Colonic mucosa (tissue), 4 donors: Measurements from ENCODE around the gene KRT73. TPM values are rescaled to one million over a fixed set of nuclear protein-coding genes. Genes with fewer than 3 reads are reported as not detected.

Experiments used
- DNase-seq: peaks from one replicate; pipeline ENCODE4 v3.0.0-alpha.2; 2020
- H3K27ac ChIP-seq: fragments of 200-600 bp; one replicate; pipeline ENCODE4 v1.8.0; 2021
- H3K27me3 ChIP-seq: fragments of 200-600 bp; one replicate; pipeline ENCODE4 v1.8.0; 2021
- H3K36me3 ChIP-seq: fragments of 200-600 bp; one replicate; pipeline ENCODE4 v1.8.0; 2021
- H3K4me1 ChIP-seq: fragments of 200-600 bp; one replicate; pipeline ENCODE4 v1.8.0; 2021; ENCODE audit warnings: mild to moderate bottlenecking
- H3K4me3 ChIP-seq: fragments of 200-600 bp; one replicate; pipeline ENCODE4 v1.8.0; 2021
- H3K9ac ChIP-seq, 2 donors: one replicate each; pipeline ENCODE4 v1.7.0; 2013; ENCODE audit warnings: control low read depth in 2 of 2, low read depth in 2 of 2, low read length in 2 of 2
- H3K9me3 ChIP-seq: fragments of 200-600 bp; one replicate; pipeline ENCODE4 v1.8.0; 2021
- intact Hi-C: fragments of 100-400 bp; cut with DNase I; formaldehyde crosslinking; loops from one replicate; pipeline ENCODE4 v1.14.1; 2022
- total RNA-seq, 2 donors: library from RNA; stranded (reverse); fragmentation: NEBNext Ultra II Directional in 1 of 2; extraction: Animal tissue kit (Norgen Biotek cat#: 25700) in 1 of 2; gene quantifications; one replicate each; pipeline ENCODE4 v1.2.1, GENCODE V29; 2021
- TF ChIP-seq, protein P1 (sequence below): fragments of 200-600 bp; IDR thresholded peaks from one replicate; pipeline ENCODE4 v1.8.0; 2022; ENCODE audit warnings: antibody characterized with exemption, mild to moderate bottlenecking
- donor health status: healthy.
- donor health status: DM: no; HTN: no; CAD: no.
- donor health status: DM: no; HTN: no; CAD: no.

Gene KRT73
- total RNA-seq, 2 donors from 2014 or later: not detected

DNA sequence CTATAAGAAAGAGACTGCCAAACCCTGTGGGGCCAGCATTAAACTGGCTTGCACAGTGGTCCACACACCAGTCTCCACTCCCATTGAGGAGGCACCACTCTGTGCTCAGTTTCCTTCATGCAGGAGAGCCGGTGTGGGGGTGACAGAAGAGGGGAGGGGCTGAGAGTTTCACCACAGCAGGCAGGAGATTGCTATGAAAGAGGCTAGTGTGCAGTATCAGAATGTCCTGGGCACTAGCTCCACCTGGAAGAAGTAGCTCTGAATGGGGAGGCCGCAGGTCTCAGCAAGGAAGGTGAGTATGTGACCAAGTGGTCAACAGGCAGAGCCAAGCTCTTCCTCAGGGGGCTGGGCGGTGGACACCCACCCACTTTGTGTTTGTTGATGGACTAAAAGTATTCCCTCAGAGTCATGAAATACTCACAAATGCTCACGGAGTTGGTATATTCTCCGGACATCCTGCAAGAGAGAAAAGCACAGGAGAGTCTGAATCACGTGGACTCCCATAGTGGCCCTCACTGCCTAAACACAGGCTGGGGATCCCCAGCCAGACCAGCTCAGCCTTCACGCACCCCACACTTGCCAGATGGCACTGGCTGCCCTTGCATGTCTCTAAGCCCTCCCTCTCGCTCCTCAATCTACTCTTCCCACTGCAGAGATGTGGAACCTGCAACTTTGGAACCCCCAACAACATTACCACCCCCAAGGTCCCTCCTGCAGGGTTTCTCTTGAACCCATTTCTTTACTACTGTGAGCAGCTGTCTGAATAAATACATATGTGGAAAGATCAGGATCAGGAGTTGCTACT is 9.3 kb downstream of the KRT73 start:
- no peaks in the 10 kb centered on the region for H3K9me3 ChIP-seq
- H3K36me3 ChIP-seq: no peaks in the 10 kb centered on the region
- no peaks in the 10 kb centered on the region for H3K4me1 ChIP-seq
- no peak overlapping the region for H3K27ac ChIP-seq
- TF ChIP-seq, protein P1, sequence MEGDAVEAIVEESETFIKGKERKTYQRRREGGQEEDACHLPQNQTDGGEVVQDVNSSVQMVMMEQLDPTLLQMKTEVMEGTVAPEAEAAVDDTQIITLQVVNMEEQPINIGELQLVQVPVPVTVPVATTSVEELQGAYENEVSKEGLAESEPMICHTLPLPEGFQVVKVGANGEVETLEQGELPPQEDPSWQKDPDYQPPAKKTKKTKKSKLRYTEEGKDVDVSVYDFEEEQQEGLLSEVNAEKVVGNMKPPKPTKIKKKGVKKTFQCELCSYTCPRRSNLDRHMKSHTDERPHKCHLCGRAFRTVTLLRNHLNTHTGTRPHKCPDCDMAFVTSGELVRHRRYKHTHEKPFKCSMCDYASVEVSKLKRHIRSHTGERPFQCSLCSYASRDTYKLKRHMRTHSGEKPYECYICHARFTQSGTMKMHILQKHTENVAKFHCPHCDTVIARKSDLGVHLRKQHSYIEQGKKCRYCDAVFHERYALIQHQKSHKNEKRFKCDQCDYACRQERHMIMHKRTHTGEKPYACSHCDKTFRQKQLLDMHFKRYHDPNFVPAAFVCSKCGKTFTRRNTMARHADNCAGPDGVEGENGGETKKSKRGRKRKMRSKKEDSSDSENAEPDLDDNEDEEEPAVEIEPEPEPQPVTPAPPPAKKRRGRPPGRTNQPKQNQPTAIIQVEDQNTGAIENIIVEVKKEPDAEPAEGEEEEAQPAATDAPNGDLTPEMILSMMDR: no peak
- no peak for DNase-seq
- intact Hi-C loops: no loop called here
- H3K27me3 ChIP-seq: no peaks in the 10 kb centered on the region
- no peak overlapping the region for H3K9ac ChIP-seq
- no peak overlapping the region for H3K4me3 ChIP-seq

DNA sequence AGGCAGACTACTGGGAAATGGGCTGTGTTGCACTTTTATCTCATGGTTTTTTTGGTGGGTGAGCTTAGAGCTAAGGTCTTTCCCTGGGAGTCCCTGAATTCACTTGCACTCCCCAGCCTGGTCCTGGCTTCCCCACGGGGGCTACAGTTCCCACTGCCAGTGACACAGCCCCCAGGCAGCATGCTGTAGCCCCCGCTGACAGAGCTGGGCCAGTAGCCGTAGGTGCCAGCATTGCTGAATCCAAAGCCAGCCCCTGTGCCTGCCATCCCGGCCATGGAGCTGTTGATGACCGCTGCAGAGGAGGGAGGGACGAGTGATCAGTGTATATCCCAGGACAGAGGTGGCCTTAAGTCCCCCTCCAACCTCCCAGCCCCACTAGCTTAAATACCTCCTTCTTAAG is 10.2 kb downstream of the KRT73 start:
- Histone ChIP-seq H3K27ac (no peak overlapping the region), H3K27me3 (no peaks in the 10 kb centered on the region), H3K9me3 (no peaks in the 10 kb centered on the region), H3K4me1 (no peaks in the 10 kb centered on the region), H3K9ac (no peak overlapping the region), H3K36me3 (no peaks in the 10 kb centered on the region), H3K4me3 (no peak overlapping the region)
- intact Hi-C loops: no loop called here
- TF ChIP-seq, protein P1: no peak
- DNase-seq: no peak

DNA sequence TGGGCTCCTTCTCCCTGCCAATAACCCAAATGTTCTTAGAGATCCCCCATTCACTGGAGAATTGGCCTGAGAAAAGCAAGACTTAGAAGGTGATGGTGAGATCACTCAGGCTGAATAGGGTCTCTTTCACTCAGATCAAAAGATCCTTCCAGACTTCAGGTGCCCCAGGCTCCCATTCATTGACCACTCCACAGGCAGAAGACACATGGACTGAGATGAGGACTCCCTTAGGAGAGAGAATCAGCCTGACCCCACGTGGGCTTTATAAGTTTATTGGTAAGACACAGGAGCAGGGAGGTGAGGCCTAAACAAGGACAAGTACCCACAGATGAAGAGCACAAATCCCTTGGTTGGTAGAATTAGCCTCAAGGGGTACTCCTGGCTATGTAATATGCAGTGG is 11.0 kb downstream of the KRT73 start:
- no peak for DNase-seq
- no peak overlapping the region for H3K9ac ChIP-seq
- H3K9me3 ChIP-seq: no peaks in the 10 kb centered on the region
- H3K4me1 ChIP-seq: no peaks in the 10 kb centered on the region
- H3K36me3 ChIP-seq: no peaks in the 10 kb centered on the region
- intact Hi-C loops: no loop called here
- H3K27me3 ChIP-seq: no peaks in the 10 kb centered on the region
- H3K27ac ChIP-seq: no peak overlapping the region
- no peak overlapping the region for H3K4me3 ChIP-seq
- TF ChIP-seq, protein P1: no peak

DNA sequence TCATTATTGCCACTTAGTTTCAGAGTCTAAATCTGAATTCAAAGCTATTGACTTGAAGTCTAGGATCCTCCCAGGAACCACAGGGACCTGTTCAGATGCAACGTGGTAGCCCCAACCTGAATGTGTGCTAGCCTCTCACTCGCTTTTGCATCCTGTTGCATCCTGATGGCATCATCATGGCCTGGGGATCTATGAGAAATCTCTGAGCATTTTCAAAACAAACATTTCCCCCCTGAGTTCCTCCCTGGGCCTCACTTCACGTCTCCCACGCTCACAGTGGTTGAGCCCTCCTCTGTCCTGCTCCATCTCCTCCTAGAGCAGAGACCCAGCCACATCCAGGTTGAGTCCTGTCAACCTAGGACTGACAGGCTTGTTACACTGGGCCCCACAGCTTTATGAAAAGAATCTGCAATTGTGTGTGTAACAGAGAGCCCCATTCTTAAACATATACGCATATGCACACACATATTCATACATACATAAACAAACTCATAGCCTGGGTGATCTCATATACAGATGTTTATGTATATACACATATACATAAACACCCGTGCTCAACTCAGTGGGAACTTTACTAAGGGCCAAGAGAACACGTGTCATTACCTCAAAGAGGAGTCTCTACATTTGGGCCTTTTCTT is 11.7 kb downstream of the KRT73 start:
- no peak for DNase-seq
- H3K4me1 ChIP-seq: no peaks in the 10 kb centered on the region
- no peaks in the 10 kb centered on the region for H3K27me3 ChIP-seq
- no peak overlapping the region for H3K9ac ChIP-seq
- H3K27ac ChIP-seq: no peak overlapping the region
- intact Hi-C loops: no loop called here
- H3K36me3 ChIP-seq: no peaks in the 10 kb centered on the region
- H3K9me3 ChIP-seq: no peaks in the 10 kb centered on the region
- TF ChIP-seq, protein P1: no peak
- no peak overlapping the region for H3K4me3 ChIP-seq

DNA sequence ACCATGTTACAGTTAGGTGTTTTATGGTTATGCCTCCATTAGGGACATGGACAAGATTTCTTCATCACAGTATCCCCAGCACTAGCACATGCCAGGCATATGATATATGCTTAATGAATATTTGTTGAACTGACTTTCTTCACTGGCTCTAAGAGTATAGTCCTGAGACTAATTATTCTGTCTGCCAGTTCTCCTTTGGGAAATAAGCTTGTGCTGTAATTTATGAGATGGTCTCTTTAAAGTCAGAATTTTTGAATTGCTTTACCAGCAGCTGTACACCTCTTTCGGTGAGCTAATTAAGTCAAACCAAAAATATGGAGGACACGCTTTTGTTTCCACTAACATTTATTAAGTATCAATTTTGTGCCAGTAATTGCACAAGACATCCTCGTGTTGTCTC is 12.3 kb downstream of the KRT73 start:
- Histone ChIP-seq H3K27ac (no peak overlapping the region), H3K36me3 (no peaks in the 10 kb centered on the region), H3K27me3 (peaks cover 4% of the 10 kb centered on the region), H3K9ac (no peak overlapping the region), H3K4me3 (no peak overlapping the region), H3K9me3 (no peaks in the 10 kb centered on the region), H3K4me1 (no peaks in the 10 kb centered on the region)
- TF ChIP-seq, protein P1: no peak
- DNase-seq: no peak
- intact Hi-C loops: no loop called here
